Measurements from ENCODE around the gene CD86. TPM values are rescaled to one million over a fixed set of nuclear protein-coding genes. Genes with fewer than 3 reads are reported as not detected.

Gene CD86
- total and polyA plus RNA-seq, 3 donors from 2014 or later = 3.2 to 4.5 (median 3.4) TPM

- no peak overlapping the region for H3K27ac ChIP-seq
- no peaks in the 10 kb centered on the region for H3K36me3 ChIP-seq (ENCODE audit: low read depth, missing control alignments)
- H3K4me1 ChIP-seq = no peaks in the 10 kb centered on the region
- no peaks in the 10 kb centered on the region for H3K9me3 ChIP-seq
- no peaks in the 10 kb centered on the region for H3K27me3 ChIP-seq
- TF ChIP-seq CTCF (IDR thresholded peaks at IDR 0.05) (no peak), POLR2A (IDR thresholded peaks at IDR 0.05) (no peak)
- intact Hi-C loops (cut with DNase I; ENCODE audit: low total_unique reads) = no loop called here
- H3K4me3 ChIP-seq = no peak overlapping the region
- WGBS, 2 donors = 46 to 57% methylated on average over 1 of the region's 1 CpG
- DNase-seq = no peak
Measured at GRCh38 chr3:122021037-122021436, 34.1 kb upstream of the CD86 start.

GRCh38 chr3:122021811-122022401, 33.3 kb upstream of the CD86 start, which contains the start of gene ILDR1:
Gene ILDR1 (minus strand): TSS chr3:122022247. CDS start chr3:122022077, 170 bp downstream.
- Histone ChIP-seq H3K9me3 (no peaks in the 10 kb centered on the region), H3K4me3 (peak within 1 kb of the TSS; percentile 29 to 57), H3K27me3 (no peaks in the 10 kb centered on the region), H3K36me3 (ENCODE audit: low read depth, missing control alignments) (no peaks in the 10 kb centered on the region), H3K4me1 (no peaks in the 10 kb centered on the region), H3K27ac (no peak within 1 kb of the TSS)
- DNase-seq = no peak
- no peak for TF ChIP-seq POLR2A (IDR thresholded peaks at IDR 0.05)
- no peak for TF ChIP-seq CTCF (IDR thresholded peaks at IDR 0.05)
- WGBS, 2 donors = 9 to 11% methylated on average over 36 to 43 of the region's 43 CpGs
- intact Hi-C loops (cut with DNase I; ENCODE audit: low total_unique reads) = no loop called here

- H3K27ac ChIP-seq = no peak overlapping the region
- H3K4me1 ChIP-seq = no peaks in the 10 kb centered on the region
- H3K4me3 ChIP-seq = no peak overlapping the region
- intact Hi-C loops (cut with DNase I; ENCODE audit: low total_unique reads) = no loop called here
- no peak for TF ChIP-seq POLR2A (IDR thresholded peaks at IDR 0.05)
- TF ChIP-seq CTCF (IDR thresholded peaks at IDR 0.05) = no peak
- no peak for DNase-seq
- no peaks in the 10 kb centered on the region for H3K27me3 ChIP-seq
- no peaks in the 10 kb centered on the region for H3K9me3 ChIP-seq
- H3K36me3 ChIP-seq (ENCODE audit: low read depth, missing control alignments) = no peaks in the 10 kb centered on the region
- 44 to 60% methylated on average over 8 of the region's 8 CpGs for WGBS, 2 donors
Measured at GRCh38 chr3:122023335-122023910, 31.7 kb upstream of the CD86 start.

DNA sequence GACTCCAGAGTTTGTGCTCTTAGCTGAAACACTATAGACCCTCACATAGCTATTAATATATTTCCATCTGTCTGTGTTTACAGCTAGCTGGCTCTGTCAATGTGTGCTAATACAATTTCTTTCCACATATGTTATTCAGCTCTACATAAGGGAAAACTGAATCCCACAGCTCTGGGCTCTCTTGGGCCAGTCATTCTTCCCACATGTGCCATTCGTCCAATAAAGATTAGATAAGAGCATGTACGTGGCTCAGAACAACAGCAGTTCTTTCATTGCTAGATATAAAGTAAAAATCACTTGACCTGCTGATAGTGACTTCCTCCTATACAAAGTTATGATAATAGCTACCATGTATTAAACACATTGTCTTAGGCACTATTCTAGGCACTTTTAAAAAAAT, 30.4 kb upstream of the CD86 start:
- TF ChIP-seq CTCF (IDR thresholded peaks at IDR 0.05) = no peak
- no peak for TF ChIP-seq POLR2A (IDR thresholded peaks at IDR 0.05)
- intact Hi-C loops (cut with DNase I; ENCODE audit: low total_unique reads) = no loop called here
- 56 to 59% methylated on average over 2 of the region's 2 CpGs for WGBS, 2 donors
- no peaks in the 10 kb centered on the region for H3K36me3 ChIP-seq (ENCODE audit: low read depth, missing control alignments)
- H3K27me3 ChIP-seq = no peaks in the 10 kb centered on the region
- no peaks in the 10 kb centered on the region for H3K4me1 ChIP-seq
- no peak overlapping the region for H3K27ac ChIP-seq
- no peak overlapping the region for H3K4me3 ChIP-seq
- DNase-seq = no peak
- no peaks in the 10 kb centered on the region for H3K9me3 ChIP-seq

DNA sequence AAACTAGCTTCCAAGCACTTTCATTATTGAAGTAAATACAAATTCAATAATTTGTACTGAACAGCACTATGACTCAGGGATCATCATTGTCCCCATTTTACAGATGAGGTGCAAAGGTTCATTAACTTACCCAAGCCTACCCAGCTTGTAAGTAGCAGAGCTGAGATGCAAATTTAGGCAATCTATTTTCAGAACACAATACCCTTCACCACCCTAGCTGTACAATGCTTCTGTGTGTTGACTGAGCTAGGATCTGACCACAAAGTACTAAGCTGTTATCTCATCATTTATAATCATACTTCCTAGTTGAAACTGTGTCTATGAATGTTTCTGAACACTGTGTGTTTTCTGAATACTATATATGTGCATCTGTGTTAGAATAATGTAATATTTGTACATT, 29.9 kb upstream of the CD86 start:
- no peaks in the 10 kb centered on the region for H3K27me3 ChIP-seq
- H3K9me3 ChIP-seq = no peaks in the 10 kb centered on the region
- no peaks in the 10 kb centered on the region for H3K4me1 ChIP-seq
- H3K4me3 ChIP-seq = no peak overlapping the region
- H3K27ac ChIP-seq = no peak overlapping the region
- intact Hi-C loops (cut with DNase I; ENCODE audit: low total_unique reads) = no loop called here
- DNase-seq = no peak
- no peak for TF ChIP-seq CTCF (IDR thresholded peaks at IDR 0.05)
- TF ChIP-seq POLR2A (IDR thresholded peaks at IDR 0.05) = no peak
- H3K36me3 ChIP-seq (ENCODE audit: low read depth, missing control alignments) = no peaks in the 10 kb centered on the region
